ENCODE results near the gene CAPG. TPM values are rescaled to one million over a fixed set of nuclear protein-coding genes. Genes with fewer than 3 reads are reported as not detected.

The CAPG gene
- total and polyA plus RNA-seq, 2 donors from 2014 or later, result 361 to 377 TPM

- H3K9me3 ChIP-seq (ENCODE audit: control insufficient read depth in 2 of 3, insufficient read depth in 1 of 3, low read length in 3 of 3), result no peaks in the 10 kb centered on the region
- TF ChIP-seq CTCF (IDR thresholded peaks at IDR 0.05; ENCODE audit: borderline replicate concordance, extremely low read depth, insufficient read depth), result no peak
- H3K4me3 ChIP-seq (ENCODE audit: low read length in 3 of 3), result no peak overlapping the region
- no peak overlapping the region for H3K9ac ChIP-seq (ENCODE audit: low read length in 3 of 3)
- no peaks in the 10 kb centered on the region for H3K27me3 ChIP-seq (ENCODE audit: control insufficient read depth, insufficient read depth, low read length)
- DNase-seq, result no peak
- intact Hi-C loops (cut with DNase I), result no loop called here
- peaks cover 0 to 9% (median 8%) of the 10 kb centered on the region in 3 donors for H3K4me1 ChIP-seq (ENCODE audit: control insufficient read depth in 2 of 3, insufficient read depth in 2 of 3, low read depth in 1 of 3, low read length in 3 of 3)
- FAIRE-seq, result no peak
- H3K27ac ChIP-seq (ENCODE audit: low read depth in 2 of 2, low read length in 2 of 2), result no peak overlapping the region
- H3K36me3 ChIP-seq (ENCODE audit: control insufficient read depth in 2 of 3, insufficient read depth in 3 of 3, low read length in 3 of 3), result peaks cover 0 to 4% (median 0%) of the 10 kb centered on the region in 3 donors
These were observed 9.4 kb downstream of the CAPG start for GRCh38 chr2:85400541-85401463.

- H3K27me3 ChIP-seq (ENCODE audit: control insufficient read depth, insufficient read depth, low read length), result no peaks in the 10 kb centered on the region
- no peak for FAIRE-seq
- peaks cover 0 to 4% (median 0%) of the 10 kb centered on the region in 3 donors for H3K36me3 ChIP-seq (ENCODE audit: control insufficient read depth in 2 of 3, insufficient read depth in 3 of 3, low read length in 3 of 3)
- TF ChIP-seq CTCF (IDR thresholded peaks at IDR 0.05; ENCODE audit: borderline replicate concordance, extremely low read depth, insufficient read depth), result no peak
- intact Hi-C loops (cut with DNase I), result no loop called here
- peak in 1 of 5 donors; percentile 9 for DNase-seq
- no peak overlapping the region for H3K4me3 ChIP-seq (ENCODE audit: low read length in 3 of 3)
- no peak overlapping the region for H3K9ac ChIP-seq (ENCODE audit: low read length in 3 of 3)
- H3K27ac ChIP-seq (ENCODE audit: low read depth in 2 of 2, low read length in 2 of 2), result no peak overlapping the region
- H3K4me1 ChIP-seq (ENCODE audit: control insufficient read depth in 2 of 3, insufficient read depth in 2 of 3, low read depth in 1 of 3, low read length in 3 of 3), result peaks cover 0 to 11% (median 2%) of the 10 kb centered on the region in 3 donors
- H3K9me3 ChIP-seq (ENCODE audit: control insufficient read depth in 2 of 3, insufficient read depth in 1 of 3, low read length in 3 of 3), result no peaks in the 10 kb centered on the region
These were observed 10.1 kb downstream of the CAPG start for GRCh38 chr2:85400023-85400422.

- FAIRE-seq (no peak), DNase-seq (no peak)
- Histone ChIP-seq H3K27me3 (ENCODE audit: control insufficient read depth, insufficient read depth, low read length) (no peaks in the 10 kb centered on the region), H3K27ac (ENCODE audit: low read depth in 2 of 2, low read length in 2 of 2) (no peak overlapping the region), H3K9ac (ENCODE audit: low read length in 3 of 3) (no peak overlapping the region), H3K4me3 (ENCODE audit: low read length in 3 of 3) (no peak overlapping the region), H3K9me3 (ENCODE audit: control insufficient read depth in 2 of 3, insufficient read depth in 1 of 3, low read length in 3 of 3) (no peaks in the 10 kb centered on the region), H3K4me1 (ENCODE audit: control insufficient read depth in 2 of 3, insufficient read depth in 2 of 3, low read depth in 1 of 3, low read length in 3 of 3) (peaks cover 0 to 14% (median 4%) of the 10 kb centered on the region in 3 donors), H3K36me3 (ENCODE audit: control insufficient read depth in 2 of 3, insufficient read depth in 3 of 3, low read length in 3 of 3) (peaks cover 0 to 4% (median 0%) of the 10 kb centered on the region in 3 donors)
- TF ChIP-seq CTCF (IDR thresholded peaks at IDR 0.05; ENCODE audit: borderline replicate concordance, extremely low read depth, insufficient read depth), result no peak
- intact Hi-C loops (cut with DNase I), result no loop called here
These were observed 11.0 kb downstream of the CAPG start for GRCh38 chr2:85399183-85399455.
